Measurements from ENCODE around the gene LAMB1.

DNA sequence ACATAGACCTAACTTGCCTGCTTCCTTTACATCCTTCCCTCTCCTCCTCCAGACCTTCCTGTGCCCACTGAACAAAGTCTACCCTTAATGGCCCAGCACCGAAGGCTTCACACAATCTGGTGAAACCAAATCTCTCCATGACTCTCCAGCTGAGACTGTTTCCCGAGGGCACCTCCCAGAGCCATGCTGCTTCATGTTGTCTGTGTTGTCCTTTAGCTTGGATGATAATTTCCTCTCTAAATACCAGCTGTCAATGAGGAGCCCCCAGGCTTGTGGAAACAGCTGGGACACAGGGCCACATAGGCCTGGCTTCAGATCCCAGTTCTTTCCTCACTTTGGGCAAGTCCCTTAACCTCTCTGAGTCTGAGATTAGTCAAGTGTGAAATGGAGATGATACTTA lies 57.6 kb downstream of the LAMB1 start:
- TF ChIP-seq, protein P1, sequence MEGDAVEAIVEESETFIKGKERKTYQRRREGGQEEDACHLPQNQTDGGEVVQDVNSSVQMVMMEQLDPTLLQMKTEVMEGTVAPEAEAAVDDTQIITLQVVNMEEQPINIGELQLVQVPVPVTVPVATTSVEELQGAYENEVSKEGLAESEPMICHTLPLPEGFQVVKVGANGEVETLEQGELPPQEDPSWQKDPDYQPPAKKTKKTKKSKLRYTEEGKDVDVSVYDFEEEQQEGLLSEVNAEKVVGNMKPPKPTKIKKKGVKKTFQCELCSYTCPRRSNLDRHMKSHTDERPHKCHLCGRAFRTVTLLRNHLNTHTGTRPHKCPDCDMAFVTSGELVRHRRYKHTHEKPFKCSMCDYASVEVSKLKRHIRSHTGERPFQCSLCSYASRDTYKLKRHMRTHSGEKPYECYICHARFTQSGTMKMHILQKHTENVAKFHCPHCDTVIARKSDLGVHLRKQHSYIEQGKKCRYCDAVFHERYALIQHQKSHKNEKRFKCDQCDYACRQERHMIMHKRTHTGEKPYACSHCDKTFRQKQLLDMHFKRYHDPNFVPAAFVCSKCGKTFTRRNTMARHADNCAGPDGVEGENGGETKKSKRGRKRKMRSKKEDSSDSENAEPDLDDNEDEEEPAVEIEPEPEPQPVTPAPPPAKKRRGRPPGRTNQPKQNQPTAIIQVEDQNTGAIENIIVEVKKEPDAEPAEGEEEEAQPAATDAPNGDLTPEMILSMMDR (IDR thresholded peaks at IDR 0.05), result no peak
- TF ChIP-seq POLR2AphosphoS5 (IDR thresholded peaks at IDR 0.05), result no peak
- no peak for TF ChIP-seq POLR2A (IDR thresholded peaks at IDR 0.05)

Data from breast epithelium (tissue), 3 donors.